Activated CD8-positive, alpha-beta memory T cell treated with anti-CD3 and anti-CD28 coated beads for 48 hours (primary cell): ENCODE measurements around the gene PDS5B.

Source experiments
- DNase-seq, 3 experiments: peaks; one replicate each; pipeline ENCODE4 v3.0.0-alpha.2; 2020; ENCODE audit warnings: low read depth in 2 of 3, low spot score in 2 of 3

Gene PDS5B

DNA sequence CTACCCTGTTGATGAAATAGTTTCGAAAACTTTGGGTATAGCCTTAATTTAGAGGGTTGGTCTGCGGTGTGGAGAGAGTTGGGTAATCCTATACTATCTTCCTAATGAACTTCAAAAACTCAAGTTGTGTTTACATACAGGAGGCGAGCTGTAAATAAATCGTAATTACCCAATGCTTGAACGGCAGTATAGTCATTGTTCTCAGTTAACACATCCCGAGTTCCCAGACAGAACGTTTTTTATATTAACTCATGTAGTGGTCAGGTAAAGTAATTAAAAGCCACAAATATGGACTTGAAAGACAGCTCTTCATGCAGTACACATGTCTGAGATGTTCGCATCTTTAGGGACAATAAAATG lies 1.5 kb downstream of the PDS5B start:
- DNase-seq: no peak

DNA sequence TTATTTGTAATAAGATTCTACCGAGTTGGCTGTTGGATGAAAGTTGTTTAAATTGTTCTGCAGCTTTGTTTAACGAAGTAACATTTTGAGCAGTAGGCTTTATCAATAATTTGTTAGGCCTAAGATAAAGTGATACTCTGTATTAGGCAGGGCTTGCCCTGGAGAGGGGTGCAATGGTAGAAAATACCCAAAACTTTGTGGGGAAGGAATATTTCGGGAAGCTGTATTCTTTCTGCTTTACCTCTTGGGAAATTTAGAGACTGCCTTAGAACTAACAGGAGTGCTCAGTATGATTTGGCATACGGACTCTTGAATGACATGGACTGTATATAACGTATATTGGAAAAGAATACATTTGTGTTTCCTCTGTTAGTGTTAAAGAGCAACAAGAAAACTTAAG lies 2.5 kb downstream of the PDS5B start:
- no peak for DNase-seq

DNA sequence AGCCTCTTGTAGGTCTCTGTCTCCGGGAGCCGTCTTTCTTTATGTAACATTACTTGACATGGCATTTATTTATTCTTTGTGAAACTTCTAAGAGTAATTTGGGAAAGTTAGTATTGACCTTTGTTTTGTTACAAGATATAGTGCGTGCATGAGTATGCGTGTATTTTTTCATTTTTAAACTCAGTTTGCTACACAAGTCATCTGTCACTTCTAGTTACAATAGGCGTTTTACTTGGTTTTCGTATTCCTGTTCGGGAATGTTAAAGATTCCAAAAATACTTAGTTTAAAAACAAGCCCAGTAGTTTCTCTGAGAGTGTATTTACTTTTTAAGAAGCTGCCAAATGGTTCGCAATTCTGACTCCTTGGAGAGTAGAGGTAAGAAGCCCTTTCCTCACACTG lies 3.2 kb downstream of the PDS5B start:
- no peak for DNase-seq

DNA sequence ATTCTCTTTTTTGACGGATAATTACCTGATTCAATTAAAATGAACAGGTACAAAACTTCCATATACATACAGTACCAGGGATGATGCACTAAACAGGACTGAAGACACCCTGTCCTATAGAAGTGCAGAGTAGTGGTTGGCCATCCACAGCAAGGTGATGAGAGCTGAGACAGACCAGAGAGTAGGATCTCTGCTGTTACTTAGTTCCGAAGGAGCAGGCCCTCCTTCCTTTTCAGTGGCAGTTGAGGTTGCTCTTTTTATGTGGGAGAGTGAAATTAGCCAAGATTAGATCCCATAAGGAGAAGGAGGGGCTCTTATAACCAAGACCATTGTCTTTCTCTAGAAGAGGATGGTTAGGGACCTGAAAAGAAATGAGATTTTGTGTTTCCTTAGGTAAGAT lies 4.0 kb downstream of the PDS5B start:
- DNase-seq: no peak

DNA sequence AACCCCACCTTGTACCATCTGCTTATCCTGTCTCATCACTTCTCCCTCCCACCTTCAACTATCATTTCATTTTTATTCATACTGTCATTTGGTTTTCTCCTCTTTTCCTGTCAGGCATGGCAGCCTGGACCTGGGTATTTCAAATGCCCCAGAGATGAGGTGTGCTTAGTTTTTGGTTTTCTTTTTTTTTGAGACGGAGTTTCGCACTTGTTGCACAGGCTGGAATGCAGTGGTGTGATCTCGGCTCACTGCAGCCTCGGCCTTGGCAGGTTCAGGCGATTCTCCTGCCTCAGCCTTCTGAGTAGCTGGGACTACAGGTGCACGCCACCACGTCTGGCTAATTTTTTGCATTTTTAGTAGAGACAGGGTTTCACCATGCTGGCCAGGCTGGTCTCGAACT lies 5.8 kb downstream of the PDS5B start:
- DNase-seq: no peak

DNA sequence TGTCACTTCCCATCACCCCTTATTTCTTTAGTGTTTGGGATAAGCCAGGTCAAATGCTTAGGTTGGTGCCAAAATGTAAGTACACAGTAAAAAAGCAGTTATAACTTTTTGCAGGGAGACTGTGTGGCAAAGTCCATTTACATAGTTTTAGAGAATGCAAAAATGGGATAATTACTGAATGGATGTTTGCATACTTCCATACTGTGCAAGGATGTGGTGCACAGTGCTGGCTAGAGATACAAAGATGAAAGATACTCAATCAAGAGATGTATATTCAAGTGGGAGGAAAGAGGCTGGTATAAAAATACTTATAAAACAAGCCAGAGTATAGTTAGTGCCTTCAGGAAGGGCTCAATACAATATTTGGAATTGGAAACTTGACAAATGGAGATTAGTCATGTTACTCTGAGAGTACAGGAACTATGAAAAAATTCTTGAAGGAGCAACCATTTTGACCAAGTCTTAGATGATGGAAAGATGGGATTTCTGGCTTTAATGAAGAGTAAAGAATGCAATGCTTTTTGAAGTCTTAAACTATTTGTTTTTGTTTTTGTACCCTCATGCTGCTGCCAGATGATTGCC lies 8.0 kb downstream of the PDS5B start:
- DNase-seq: no peak

DNA sequence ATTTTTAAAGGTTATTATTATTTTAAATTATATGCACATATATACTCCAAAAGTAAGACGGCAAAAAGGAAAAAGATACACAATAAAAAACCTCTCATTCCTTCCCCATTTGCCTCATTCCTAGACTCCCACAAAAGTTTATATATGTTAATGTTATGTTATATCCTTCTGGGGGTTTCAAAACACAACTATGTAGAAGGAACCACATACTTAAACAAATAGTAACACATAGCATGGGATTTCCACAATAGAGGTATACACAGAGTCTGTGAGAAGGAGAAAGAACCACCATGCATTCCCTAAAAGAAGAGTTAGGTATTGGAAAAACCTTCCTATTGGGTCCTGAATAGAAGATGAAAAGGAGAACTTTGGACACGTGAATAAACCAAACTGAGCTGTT lies 9.1 kb downstream of the PDS5B start:
- no peak for DNase-seq

DNA sequence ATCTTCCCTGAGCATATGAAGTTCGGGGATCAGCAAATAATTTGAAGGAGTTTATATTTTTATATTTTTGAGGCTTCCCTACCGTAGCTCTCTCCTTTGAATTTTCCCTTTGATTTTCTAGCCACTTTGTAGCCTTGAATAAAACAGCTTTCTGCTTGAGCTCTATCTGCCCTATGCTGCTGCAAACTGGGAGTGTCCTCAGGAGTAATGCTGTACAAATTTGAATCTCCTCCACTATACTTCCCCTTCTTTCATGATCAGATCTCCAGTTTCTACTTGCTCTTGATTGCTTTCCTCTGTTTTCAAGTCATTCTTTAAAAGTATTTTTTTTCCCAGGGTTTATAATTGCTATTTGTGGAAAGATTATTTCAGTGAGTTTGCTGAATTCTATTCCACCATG lies 14.6 kb downstream of the PDS5B start:
- no peak for DNase-seq

DNA sequence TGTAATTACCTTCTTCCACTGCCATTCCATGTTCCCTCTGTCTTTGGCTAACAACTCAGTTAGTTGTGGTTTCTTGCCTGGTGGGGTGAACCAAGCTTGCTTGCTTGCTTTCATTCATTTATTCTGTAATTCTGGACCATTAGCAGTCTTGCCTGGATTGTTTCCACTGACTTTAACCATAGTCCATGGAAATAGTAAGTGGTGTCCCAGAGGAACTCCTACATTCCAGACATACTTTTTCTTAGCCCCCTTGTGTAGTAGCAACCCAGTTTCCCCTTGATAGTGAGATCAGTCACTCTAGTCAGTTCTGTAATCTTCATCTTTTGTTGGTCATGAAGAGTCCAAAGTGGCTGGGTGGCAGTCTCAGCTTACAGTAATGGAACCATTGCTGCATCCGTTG lies 23.2 kb downstream of the PDS5B start:
- no peak for DNase-seq

DNA sequence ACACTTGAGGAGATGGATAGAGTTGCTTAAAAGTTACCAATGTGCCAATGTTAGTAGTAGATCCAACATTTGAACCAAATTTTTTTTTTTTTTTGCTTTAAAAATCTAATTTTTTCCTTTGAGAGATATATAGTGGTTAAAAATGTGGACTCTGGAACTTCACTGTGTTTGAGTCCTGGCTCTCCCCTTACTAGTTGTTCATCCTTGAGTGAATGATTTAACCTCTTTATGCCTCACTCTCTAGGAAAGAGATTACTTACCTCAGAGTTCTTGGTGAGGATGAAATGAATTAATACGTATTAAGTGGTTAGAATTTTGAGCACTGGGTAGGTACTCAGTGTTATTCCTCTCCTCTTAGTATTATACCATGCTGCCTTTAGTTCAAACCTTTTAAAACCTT lies 24.3 kb downstream of the PDS5B start:
- no peak for DNase-seq

DNA sequence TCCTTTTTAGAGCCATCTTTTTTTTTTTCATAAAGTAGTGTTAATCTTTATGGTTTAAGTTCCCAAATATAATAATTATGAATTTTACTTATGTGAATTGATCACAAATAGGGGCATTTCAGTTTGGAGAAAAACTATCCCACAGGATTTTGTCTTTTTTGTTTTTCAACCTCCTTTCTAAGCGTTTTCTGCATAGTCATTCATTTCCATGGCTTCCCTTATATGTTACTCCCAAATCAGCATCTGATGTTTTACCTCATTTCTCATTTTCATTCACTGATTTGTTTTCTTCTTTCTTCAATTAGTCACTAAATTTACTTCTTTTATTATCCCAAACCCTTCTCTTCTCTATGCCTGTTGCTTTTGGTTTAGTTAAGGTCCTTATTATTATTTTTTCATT lies 24.7 kb downstream of the PDS5B start:
- DNase-seq: no peak

DNA sequence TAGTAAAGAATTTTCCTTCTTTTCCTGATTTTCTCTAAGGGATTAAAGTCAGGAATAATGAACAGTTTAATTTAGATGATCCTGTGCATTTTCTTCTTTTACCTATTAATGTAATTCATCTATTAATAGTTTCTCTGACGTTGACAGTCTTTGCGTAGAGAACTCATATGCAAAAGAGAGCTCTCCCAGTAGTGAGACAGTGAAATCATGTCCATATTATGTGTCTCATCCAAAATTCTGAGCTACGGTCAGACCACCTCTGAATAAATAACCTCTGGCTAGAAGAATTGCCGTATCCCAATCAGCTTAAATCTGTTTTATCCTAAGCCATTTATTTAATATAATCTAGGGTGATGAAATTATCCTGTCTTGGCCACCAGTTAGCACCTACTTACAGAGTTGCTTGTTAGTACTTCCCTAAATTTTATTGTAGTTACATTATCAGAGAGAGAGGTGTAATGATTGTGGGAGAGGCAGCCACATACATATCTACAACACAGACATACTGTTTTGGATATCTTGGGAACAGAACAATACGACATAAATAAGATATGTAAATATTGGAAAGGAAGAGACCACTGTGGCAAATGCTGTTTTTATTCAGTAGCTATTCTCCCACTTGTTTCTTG lies 30.7 kb downstream of the PDS5B start:
- DNase-seq: no peak

DNA sequence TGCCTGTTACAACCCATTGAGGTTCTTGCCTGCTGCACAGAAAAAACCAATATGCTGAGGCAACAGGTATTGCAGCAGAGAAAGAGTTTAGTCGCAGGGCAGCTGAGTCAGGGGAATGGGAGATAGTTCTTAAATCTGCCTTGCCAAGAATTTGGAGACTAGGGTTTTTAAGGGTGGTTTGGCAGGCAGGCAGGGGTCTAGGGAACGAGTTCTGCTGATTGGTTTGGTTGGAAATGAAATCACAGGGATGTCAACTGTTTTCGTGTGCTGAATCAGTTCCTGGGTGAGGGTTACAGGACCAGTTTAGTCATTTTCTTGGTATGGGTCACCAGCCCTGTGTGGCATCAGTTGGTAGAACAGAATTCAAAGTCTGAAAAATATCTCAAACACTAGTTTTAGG lies 36.6 kb downstream of the PDS5B start:
- DNase-seq: no peak

DNA sequence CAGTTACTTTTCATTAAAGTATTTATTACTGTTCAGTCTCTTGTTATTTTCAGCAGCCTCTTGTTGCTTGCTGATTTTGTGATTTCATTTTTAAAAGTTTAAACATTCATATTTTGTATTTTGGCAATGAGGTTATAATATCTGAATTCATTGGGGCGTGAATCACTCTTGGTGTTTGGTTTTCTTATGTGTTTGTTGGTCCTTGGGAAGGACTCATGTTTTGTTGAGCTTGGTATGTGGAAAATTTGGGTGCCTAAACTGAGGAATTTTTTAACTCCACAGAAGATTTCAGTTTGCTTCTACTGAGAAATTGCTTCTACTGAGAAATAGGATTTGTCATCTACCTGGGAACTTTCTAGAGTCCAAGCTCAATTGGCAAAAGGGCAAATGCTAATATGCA lies 38.2 kb downstream of the PDS5B start:
- no peak for DNase-seq

DNA sequence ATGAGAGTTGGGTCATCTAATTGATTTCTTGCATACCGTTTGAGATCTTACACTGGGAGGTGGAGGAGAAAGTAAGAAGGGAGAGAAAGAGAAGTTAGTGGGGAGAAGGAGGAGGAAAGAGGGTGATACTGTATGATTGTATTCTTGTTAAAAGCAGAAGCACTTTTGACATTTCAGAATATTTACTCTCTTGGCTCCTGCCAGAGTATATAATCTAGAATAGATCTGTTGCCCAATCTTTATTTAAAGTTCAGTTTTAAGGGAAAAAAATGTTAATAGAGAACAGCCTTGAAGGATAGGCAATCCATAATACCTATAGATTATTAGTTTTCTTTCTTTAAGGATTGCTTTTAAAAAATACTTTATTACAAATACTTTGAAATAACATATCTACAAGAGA lies 41.5 kb downstream of the PDS5B start:
- no peak for DNase-seq

DNA sequence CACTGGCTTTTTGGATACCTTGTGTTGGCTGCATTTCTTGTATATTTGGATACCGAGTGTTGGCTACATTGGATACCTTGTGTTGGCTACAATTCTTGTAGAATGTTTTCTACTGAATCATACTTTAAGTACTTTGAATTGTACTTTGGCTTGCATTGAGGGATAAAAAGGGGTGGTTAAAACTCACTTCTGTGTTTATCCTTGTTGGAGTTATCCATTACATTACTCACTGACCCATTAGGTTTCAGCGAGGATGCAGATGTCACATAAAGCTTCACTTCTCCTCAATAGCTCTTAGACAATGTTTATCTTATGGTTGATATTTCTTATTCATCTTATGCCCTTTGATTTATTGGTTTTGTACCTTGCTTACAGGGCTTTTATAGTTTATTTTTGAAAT lies 43.1 kb downstream of the PDS5B start:
- no peak for DNase-seq

DNA sequence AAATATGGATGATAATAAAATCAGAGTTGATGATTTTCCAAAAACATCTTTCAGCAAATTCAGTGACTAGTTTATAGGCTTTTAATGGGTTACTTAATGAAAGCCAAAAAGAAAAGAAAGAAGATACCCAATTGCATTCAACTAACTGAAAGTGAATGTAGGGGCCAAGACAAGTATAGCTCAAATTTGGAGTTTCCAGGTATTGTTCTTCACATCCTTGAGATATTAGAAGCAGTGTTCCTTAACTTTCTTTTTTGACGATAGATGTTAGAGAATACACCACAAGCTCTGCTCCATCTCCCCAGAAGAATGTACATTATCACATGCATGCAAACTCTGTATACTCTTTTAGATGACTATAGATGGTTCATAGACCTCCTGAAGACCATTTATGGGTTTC lies 43.6 kb downstream of the PDS5B start:
- no peak for DNase-seq

DNA sequence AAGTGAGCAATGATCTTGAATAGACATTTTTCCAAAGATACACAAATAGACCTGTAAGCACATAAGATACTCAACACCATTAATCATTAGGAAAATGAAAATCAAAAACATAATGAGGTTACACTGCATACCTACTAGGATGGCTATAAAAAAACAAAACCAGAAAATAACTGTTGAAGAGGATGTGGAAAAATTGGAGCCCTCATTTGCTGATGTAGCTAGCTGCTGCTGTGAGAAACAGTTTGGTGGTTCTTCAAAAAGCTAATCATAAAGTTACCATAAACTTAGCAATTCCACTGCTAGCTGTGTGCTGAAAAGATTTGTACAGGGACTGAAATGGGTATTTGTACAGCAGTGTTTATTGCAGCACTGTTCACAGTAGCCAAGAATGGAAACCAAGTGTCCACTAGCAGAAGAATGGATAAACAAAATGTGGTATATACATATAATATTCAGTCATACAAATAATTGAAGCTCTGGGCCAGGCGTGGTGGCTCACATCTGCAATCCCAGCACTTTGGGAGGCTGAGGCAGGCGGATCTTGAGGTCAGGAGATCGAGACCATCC lies 46.2 kb downstream of the PDS5B start:
- DNase-seq: no peak

DNA sequence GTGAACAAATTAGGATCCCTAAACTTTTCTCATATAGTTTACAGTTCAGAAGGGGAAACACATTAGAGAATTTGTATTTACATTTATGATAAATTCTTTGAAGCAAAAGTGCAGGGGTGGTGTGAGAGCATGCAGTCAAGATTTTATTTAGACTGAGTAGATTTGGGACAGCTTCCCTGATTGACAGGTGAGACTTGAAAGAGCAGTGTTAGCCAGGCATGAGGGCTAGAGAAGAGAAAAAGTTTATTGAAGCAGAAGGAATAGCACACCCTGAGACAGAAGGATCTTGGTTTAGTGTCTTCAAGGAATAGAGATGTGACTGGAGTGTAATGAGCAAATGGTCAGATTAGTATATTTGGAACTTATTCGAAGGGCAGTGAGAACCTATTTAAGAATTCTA lies 50.5 kb downstream of the PDS5B start:
- DNase-seq: no peak

DNA sequence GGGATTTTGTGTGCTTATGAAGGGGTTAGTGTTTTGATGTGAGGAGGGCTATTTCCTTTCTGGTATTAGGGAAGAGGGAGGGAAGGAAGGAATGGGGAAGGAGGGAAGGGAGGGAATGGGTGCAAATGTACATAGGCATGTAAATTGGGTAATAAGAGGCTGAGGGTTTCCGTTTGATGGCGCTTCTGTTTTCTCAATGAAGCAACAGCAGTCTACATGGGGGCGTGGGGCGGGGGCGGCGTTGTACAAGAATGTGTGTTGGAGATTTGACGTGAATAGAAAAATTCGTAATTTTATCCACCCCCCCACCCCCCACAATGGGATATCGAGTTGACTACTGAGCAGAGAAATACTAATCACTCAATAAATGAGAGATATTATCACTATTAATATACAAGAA lies 52.5 kb downstream of the PDS5B start:
- no peak for DNase-seq

DNA sequence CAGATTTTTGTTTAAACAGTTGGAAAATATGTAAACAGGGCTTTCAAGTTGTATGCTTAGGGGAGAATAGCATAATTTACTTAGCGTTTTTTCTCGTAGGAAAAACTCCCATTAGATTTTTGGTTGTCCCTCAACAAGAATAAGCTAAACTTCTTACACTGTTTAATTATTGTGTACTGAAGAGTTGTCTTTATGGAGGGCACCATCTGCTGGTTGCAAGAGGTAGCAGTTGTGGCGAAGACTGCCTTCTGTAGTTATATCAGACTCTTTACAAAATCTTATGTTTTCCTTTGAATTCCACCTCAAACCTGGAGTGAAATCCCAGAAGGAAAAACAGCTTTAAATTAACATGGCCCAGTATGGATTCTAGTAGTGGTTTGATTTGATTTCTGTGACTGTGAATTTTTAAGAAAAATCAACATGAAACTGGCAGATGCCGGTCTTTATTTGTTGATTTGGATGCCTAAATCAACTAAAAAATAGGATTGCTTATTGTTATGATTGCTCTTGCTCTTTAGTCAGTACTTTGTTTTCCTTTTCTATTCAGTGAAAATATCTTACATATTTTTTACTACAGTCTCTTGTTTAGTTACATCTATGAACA lies 53.4 kb downstream of the PDS5B start:
- DNase-seq: no peak

DNA sequence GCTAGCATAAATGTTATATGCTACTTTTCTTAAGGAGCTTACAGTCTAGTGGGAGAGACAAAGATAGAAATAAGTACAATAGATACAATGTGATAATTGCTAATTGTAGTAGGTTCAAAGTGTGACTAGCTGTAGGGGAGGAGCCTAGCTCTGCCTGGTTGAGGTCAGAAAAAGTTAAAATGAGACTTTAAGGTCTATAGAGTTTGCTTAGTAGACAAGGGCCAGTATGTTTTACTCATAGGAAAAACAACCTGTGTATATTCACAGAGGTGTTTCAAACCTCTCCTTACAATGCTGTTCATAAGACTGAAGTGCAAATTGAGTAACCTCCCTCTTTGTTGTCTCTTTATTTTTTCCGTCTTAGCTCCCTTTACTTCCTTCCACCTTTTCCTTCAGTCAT lies 56.1 kb downstream of the PDS5B start:
- no peak for DNase-seq

DNA sequence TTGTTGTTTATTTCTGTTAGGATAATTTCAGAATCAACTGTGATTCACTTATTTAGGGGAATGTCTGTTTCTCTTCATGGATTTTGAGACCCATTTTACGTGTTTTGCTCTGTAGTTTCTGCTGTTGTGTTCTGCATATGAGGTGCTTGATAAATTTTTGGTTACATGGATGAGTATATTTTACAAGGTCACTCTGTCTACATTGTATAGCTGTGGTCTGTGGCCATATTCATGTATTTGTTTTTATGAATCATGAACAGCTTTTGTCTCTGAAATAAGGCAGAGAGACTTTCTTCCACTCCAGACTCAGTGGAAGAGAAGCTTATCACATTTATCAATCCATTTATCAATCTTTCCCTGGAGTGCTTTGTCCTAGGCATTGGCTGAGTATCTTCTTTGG lies 56.6 kb downstream of the PDS5B start:
- DNase-seq: no peak
